Measurements from ENCODE around the gene CENPO. TPM values are rescaled to one million over a fixed set of nuclear protein-coding genes. Genes with fewer than 3 reads are reported as not detected.

The CENPO gene
- total RNA-seq, 1 experiment from 2014 or later: 14.9 TPM

GRCh38 chr2:24806661-24807036 is 13.4 kb downstream of the CENPO start:
- DNase-seq (ENCODE audit: unreplicated experiment): no peak
- peak overlapping the region; percentile 68 for H3K27ac Mint-ChIP-seq (ENCODE audit: low read depth, unreplicated experiment)
- no peaks in the 10 kb centered on the region for H3K36me3 Mint-ChIP-seq (ENCODE audit: insufficient read depth, unreplicated experiment)
- intact Hi-C loops (cut with micrococcal nuclease): no loop called here
- BruUV-seq (replicated peaks): no TSS peak
- no peaks in the 10 kb centered on the region for H3K9me3 Mint-ChIP-seq (ENCODE audit: unreplicated experiment)
- TF ChIP-seq CTCF (IDR thresholded peaks at IDR 0.05; ENCODE audit: unreplicated experiment): no peak
- ChIA-PET POLR2A (no interaction called here), CTCF (interaction anchor here (0.6 kb wide), 1 partner anchor 765 kb away, joined by 3 read pairs; no protein-coding TSS in a partner anchor)
- H3K4me1 Mint-ChIP-seq (ENCODE audit: insufficient read depth, unreplicated experiment): peaks cover 24% of the 10 kb centered on the region
- H3K27me3 Mint-ChIP-seq (ENCODE audit: insufficient read depth, unreplicated experiment): no peaks in the 10 kb centered on the region
- H3K4me3 Mint-ChIP-seq (ENCODE audit: unreplicated experiment): no peak overlapping the region

- CTCF ChIA-PET: interaction anchor here (0.6 kb wide), 2 partner anchors 325 to 391 kb away, joined by 3 to 5 read pairs; no protein-coding TSS in a partner anchor
- POLR2A ChIA-PET: interaction anchor here (0.6 to 1.2 kb wide), 7 partner anchors 10 to 1175 kb away, joined by 3 to 6 read pairs (median 3); partner anchors contain the start of genes CENPO and PTRHD1
- intact Hi-C loops (cut with micrococcal nuclease): no loop called here
- no peak for TF ChIP-seq CTCF (IDR thresholded peaks at IDR 0.05; ENCODE audit: unreplicated experiment)
- Mint-ChIP-seq H3K27me3 (ENCODE audit: insufficient read depth, unreplicated experiment) (no peaks in the 10 kb centered on the region), H3K4me1 (ENCODE audit: insufficient read depth, unreplicated experiment) (peaks cover 20% of the 10 kb centered on the region), H3K4me3 (ENCODE audit: unreplicated experiment) (peak overlapping the region; percentile 34), H3K36me3 (ENCODE audit: insufficient read depth, unreplicated experiment) (peaks cover 12% of the 10 kb centered on the region), H3K9me3 (ENCODE audit: unreplicated experiment) (no peaks in the 10 kb centered on the region), H3K27ac (ENCODE audit: low read depth, unreplicated experiment) (peak overlapping the region; percentile 72)
- no peak for DNase-seq (ENCODE audit: unreplicated experiment)
- no TSS peak for BruUV-seq (replicated peaks)
Measured at GRCh38 chr2:24809316-24810007, 16.2 kb downstream of the CENPO start.

GRCh38 chr2:24813691-24814137 is 20.5 kb downstream of the CENPO start:
- DNase-seq (ENCODE audit: unreplicated experiment): no peak
- no peak for TF ChIP-seq CTCF (IDR thresholded peaks at IDR 0.05; ENCODE audit: unreplicated experiment)
- ChIA-PET POLR2A (no interaction called here), CTCF (interaction anchor here (0.9 to 1.2 kb wide), 3 partner anchors 14 to 404 kb away, joined by 3 read pairs; no protein-coding TSS in a partner anchor)
- H3K27ac Mint-ChIP-seq (ENCODE audit: low read depth, unreplicated experiment): no peak overlapping the region
- no peaks in the 10 kb centered on the region for H3K27me3 Mint-ChIP-seq (ENCODE audit: insufficient read depth, unreplicated experiment)
- no peak overlapping the region for H3K4me3 Mint-ChIP-seq (ENCODE audit: unreplicated experiment)
- peaks cover 34% of the 10 kb centered on the region for H3K36me3 Mint-ChIP-seq (ENCODE audit: insufficient read depth, unreplicated experiment)
- intact Hi-C loops (cut with micrococcal nuclease): no loop called here
- no TSS peak for BruUV-seq (replicated peaks)
- H3K9me3 Mint-ChIP-seq (ENCODE audit: unreplicated experiment): no peaks in the 10 kb centered on the region
- H3K4me1 Mint-ChIP-seq (ENCODE audit: insufficient read depth, unreplicated experiment): peaks cover 10% of the 10 kb centered on the region

- Mint-ChIP-seq H3K4me1 (ENCODE audit: insufficient read depth, unreplicated experiment) (peaks cover 2% of the 10 kb centered on the region), H3K4me3 (ENCODE audit: unreplicated experiment) (no peak overlapping the region), H3K27ac (ENCODE audit: low read depth, unreplicated experiment) (no peak overlapping the region), H3K36me3 (ENCODE audit: insufficient read depth, unreplicated experiment) (peaks cover 34% of the 10 kb centered on the region), H3K9me3 (ENCODE audit: unreplicated experiment) (no peaks in the 10 kb centered on the region), H3K27me3 (ENCODE audit: insufficient read depth, unreplicated experiment) (no peaks in the 10 kb centered on the region)
- TF ChIP-seq CTCF (IDR thresholded peaks at IDR 0.05; ENCODE audit: unreplicated experiment): no peak
- no TSS peak for BruUV-seq (replicated peaks)
- POLR2A ChIA-PET: no interaction called here
- CTCF ChIA-PET: interaction anchor here (1.0 to 2.0 kb wide), 3 partner anchors 13 to 405 kb away, joined by 3 to 5 read pairs (median 3); partner anchors contain the start of genes CENPO and PTRHD1
- DNase-seq (ENCODE audit: unreplicated experiment): no peak
- intact Hi-C loops (cut with micrococcal nuclease): no loop called here
Measured at GRCh38 chr2:24814516-24814915, 21.3 kb downstream of the CENPO start.

Data from MCF 10A (cell line).